ENCODE measurements around the gene FAM241B.

DNA sequence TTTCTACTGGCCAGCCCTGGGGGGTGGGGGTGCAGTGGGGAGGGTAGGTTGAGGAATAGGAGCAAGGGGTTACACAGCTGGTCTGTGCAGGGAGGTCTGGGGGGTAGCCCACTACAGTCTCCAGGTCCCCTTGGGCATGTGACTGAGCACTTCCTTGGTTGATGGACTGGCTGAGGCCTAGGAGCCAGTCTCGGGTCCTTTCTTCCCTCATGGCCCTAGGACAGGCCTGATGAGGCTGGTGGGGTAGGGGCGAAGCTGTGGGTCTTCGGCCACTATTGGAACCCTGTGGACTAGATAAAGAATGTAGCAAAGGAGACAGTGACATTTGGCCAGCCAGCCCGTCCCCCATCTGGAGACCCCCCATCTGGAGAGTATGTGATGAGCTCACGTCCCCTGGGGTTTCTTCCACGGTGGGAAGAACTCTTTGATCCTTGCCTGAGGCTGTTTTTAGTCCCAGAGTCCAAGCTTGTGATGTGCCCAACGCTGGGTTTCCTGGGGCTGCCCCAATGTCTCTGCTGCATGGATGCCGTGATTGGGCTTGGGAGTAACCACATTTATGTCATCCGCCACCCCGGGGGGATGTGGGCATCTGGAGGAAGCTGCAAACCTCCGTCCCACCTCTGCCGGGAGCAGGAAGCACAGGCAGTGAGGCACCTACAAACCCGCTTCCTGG lies 20.7 kb downstream of the FAM241B start:
- TF ChIP-seq, protein P1, sequence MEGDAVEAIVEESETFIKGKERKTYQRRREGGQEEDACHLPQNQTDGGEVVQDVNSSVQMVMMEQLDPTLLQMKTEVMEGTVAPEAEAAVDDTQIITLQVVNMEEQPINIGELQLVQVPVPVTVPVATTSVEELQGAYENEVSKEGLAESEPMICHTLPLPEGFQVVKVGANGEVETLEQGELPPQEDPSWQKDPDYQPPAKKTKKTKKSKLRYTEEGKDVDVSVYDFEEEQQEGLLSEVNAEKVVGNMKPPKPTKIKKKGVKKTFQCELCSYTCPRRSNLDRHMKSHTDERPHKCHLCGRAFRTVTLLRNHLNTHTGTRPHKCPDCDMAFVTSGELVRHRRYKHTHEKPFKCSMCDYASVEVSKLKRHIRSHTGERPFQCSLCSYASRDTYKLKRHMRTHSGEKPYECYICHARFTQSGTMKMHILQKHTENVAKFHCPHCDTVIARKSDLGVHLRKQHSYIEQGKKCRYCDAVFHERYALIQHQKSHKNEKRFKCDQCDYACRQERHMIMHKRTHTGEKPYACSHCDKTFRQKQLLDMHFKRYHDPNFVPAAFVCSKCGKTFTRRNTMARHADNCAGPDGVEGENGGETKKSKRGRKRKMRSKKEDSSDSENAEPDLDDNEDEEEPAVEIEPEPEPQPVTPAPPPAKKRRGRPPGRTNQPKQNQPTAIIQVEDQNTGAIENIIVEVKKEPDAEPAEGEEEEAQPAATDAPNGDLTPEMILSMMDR (IDR thresholded peaks at IDR 0.05), result no peak
- TF ChIP-seq JUN (CRISPR knock-in tag; IDR thresholded peaks at IDR 0.05), result no peak
- no peak for TF ChIP-seq NR2C2 (CRISPR knock-in tag; IDR thresholded peaks at IDR 0.05)
- TF ChIP-seq ATF1 (CRISPR knock-in tag; IDR thresholded peaks at IDR 0.05), result no peak
- TF ChIP-seq TEAD4 (CRISPR knock-in tag; IDR thresholded peaks at IDR 0.05), result no peak
- no peak for TF ChIP-seq GABPB1 (CRISPR knock-in tag; IDR thresholded peaks at IDR 0.05)
- TF ChIP-seq, protein P2, sequence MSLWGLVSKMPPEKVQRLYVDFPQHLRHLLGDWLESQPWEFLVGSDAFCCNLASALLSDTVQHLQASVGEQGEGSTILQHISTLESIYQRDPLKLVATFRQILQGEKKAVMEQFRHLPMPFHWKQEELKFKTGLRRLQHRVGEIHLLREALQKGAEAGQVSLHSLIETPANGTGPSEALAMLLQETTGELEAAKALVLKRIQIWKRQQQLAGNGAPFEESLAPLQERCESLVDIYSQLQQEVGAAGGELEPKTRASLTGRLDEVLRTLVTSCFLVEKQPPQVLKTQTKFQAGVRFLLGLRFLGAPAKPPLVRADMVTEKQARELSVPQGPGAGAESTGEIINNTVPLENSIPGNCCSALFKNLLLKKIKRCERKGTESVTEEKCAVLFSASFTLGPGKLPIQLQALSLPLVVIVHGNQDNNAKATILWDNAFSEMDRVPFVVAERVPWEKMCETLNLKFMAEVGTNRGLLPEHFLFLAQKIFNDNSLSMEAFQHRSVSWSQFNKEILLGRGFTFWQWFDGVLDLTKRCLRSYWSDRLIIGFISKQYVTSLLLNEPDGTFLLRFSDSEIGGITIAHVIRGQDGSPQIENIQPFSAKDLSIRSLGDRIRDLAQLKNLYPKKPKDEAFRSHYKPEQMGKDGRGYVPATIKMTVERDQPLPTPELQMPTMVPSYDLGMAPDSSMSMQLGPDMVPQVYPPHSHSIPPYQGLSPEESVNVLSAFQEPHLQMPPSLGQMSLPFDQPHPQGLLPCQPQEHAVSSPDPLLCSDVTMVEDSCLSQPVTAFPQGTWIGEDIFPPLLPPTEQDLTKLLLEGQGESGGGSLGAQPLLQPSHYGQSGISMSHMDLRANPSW (CRISPR knock-in tag; conservative IDR thresholded peaks at IDR 0.05; ENCODE audit: low read depth), result no peak
- TF ChIP-seq, protein P3, sequence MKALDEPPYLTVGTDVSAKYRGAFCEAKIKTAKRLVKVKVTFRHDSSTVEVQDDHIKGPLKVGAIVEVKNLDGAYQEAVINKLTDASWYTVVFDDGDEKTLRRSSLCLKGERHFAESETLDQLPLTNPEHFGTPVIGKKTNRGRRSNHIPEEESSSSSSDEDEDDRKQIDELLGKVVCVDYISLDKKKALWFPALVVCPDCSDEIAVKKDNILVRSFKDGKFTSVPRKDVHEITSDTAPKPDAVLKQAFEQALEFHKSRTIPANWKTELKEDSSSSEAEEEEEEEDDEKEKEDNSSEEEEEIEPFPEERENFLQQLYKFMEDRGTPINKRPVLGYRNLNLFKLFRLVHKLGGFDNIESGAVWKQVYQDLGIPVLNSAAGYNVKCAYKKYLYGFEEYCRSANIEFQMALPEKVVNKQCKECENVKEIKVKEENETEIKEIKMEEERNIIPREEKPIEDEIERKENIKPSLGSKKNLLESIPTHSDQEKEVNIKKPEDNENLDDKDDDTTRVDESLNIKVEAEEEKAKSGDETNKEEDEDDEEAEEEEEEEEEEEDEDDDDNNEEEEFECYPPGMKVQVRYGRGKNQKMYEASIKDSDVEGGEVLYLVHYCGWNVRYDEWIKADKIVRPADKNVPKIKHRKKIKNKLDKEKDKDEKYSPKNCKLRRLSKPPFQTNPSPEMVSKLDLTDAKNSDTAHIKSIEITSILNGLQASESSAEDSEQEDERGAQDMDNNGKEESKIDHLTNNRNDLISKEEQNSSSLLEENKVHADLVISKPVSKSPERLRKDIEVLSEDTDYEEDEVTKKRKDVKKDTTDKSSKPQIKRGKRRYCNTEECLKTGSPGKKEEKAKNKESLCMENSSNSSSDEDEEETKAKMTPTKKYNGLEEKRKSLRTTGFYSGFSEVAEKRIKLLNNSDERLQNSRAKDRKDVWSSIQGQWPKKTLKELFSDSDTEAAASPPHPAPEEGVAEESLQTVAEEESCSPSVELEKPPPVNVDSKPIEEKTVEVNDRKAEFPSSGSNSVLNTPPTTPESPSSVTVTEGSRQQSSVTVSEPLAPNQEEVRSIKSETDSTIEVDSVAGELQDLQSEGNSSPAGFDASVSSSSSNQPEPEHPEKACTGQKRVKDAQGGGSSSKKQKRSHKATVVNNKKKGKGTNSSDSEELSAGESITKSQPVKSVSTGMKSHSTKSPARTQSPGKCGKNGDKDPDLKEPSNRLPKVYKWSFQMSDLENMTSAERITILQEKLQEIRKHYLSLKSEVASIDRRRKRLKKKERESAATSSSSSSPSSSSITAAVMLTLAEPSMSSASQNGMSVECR (CRISPR knock-in tag; IDR thresholded peaks at IDR 0.05; ENCODE audit: borderline replicate concordance), result no peak
- TF ChIP-seq CREB1 (CRISPR knock-in tag; IDR thresholded peaks at IDR 0.05), result no peak
- no peak for TF ChIP-seq ZNF121 (CRISPR knock-in tag; IDR thresholded peaks at IDR 0.05)
- TF ChIP-seq ESRRA (CRISPR knock-in tag; IDR thresholded peaks at IDR 0.05; ENCODE audit: borderline replicate concordance), result no peak
- TF ChIP-seq ZNF232 (CRISPR knock-in tag; IDR thresholded peaks at IDR 0.05), result no peak

Measured in WTC11 (cell line).